Measurements from ENCODE around the gene ST3GAL4.

The ST3GAL4 gene

DNA sequence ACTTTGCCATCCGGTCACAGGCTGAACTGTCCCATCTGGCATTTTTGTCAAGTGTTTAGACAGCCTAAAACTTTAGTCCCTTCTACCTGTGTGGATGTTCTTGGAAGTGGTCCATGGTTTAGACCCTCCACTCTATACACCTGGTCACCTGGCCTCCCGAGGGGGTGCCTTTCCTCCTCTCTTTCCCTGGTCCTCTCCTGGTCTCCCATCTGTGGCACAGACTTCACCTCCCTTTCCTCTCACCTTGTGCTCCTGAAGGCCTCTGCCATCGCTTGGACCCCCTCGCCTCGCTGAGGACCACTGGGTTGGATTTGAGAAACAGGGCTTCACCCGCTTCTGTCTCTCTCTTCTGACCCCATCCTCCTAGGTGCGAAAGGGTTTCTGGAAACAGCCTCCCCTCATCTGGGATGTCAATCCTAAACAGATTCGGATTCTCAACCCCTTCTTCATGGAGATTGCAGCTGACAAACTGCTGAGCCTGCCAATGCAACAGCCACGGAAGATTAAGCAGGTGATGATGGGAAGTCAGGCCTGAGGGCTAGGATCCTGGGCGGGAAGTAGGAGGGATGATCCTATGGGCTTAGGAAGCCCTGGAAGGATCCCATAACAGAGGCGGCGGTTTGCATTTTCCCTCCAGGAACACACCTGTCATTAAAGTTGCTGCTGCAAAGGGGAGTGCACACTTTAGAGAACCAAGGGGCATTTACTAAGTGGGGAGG is 53.6 kb downstream of the ST3GAL4 start:
- no peak for DNase-seq (ENCODE audit: low read depth)

- DNase-seq (ENCODE audit: low read depth), result no peak
Observed at GRCh38 chr11:126409620-126409985, 54.1 kb downstream of the ST3GAL4 start.

- DNase-seq (ENCODE audit: low read depth), result no peak
Observed at GRCh38 chr11:126410649-126411048, 55.2 kb downstream of the ST3GAL4 start.

- DNase-seq (ENCODE audit: low read depth), result no peak
Observed at GRCh38 chr11:126411971-126412381, 56.5 kb downstream of the ST3GAL4 start.

DNA sequence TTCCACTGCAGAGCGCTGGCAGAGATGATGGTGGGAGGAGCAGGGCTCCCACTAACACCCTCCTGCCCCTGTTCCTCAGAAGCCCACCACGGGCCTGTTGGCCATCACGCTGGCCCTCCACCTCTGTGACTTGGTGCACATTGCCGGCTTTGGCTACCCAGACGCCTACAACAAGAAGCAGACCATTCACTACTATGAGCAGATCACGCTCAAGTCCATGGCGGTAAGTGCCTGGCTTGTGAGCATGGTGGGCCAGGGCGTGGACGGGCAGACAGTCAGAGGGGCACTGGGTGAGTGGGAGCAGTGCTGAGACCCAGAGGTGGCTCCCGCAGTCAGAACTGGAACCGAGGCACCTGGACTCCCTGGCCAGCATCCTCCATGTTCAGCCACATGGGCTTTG is 57.9 kb downstream of the ST3GAL4 start:
- DNase-seq (ENCODE audit: low read depth), result no peak

GRCh38 chr11:126413843-126414405 is 58.4 kb downstream of the ST3GAL4 start:
- no peak for DNase-seq (ENCODE audit: low read depth)

- no peak for DNase-seq (ENCODE audit: low read depth)
Observed at GRCh38 chr11:126414615-126415014, 59.1 kb downstream of the ST3GAL4 start.

- DNase-seq (ENCODE audit: low read depth), result no peak
Observed at GRCh38 chr11:126415128-126415527, 59.6 kb downstream of the ST3GAL4 start.

- no peak for DNase-seq (ENCODE audit: low read depth)
Observed at GRCh38 chr11:126415669-126416420, 60.4 kb downstream of the ST3GAL4 start.

DNA sequence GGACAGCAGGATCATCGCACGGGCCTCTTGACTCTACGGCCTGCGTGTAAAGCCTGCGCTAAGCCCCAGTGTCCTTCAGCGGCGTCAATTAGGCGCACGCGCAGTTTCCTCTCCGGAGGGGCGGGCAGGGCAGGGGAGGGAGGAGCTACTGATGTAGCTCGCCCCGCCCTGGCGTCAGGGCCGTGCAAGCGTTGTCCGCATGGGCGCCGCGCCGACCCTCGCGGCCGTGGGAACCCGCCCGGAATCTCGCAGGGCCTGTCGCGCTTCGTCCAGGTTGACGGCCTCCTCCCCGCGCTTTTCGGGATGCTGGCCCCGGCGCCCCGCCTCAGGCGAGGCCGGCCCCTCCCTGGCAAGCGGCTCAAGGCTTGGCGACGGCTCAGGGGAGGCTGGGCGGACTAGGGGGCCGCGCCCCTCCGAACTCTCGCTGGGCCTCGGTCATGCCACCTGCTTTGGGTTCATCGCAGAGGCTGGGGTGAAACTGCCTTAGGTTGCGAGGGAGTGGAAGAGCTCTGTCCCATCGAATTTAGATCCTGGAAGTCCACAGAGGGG is 61.1 kb downstream of the ST3GAL4 start:
- peak; percentile 43 for DNase-seq (ENCODE audit: low read depth)

DNA sequence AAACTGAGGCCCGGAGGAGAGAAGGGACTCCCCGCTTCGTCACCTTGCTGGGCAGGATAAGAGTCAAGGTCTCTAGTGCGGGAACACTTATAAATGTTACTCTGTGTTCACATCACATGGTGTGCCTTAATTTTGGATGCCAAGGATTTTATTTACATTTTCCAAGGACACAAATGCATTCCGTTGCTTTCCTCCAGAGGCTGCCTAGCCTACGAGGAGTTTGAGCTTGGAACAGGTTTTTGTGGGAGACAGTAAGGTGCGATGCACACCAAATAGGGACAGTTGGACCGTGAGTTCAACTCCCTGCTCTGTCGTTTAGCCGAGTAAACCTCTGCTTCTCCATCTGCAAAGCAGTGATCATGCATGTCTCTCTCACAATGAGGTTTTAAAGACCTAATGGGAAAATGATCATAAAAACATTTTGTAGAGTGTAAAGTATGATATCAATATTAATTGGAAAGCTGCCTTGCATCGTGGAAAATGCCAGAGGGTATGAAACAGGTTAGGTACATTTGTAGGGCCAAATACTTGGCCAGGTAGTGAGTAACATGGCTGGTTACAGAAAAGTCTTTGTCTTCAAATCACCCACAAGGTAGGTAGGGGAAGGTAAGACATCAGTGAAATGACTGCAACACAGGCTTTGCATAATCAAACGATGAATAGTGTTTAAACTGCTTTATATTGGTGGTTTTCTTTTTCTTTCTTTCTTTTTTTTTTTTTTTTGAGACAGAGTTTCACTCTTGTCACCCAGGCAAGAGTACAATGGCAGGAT is 61.8 kb downstream of the ST3GAL4 start:
- DNase-seq (ENCODE audit: low read depth), result no peak

GRCh38 chr11:126418887-126419286 is 63.4 kb downstream of the ST3GAL4 start:
- DNase-seq (ENCODE audit: low read depth), result no peak

GRCh38 chr11:126419801-126420697 is 64.6 kb downstream of the ST3GAL4 start:
- no peak for DNase-seq (ENCODE audit: low read depth)

GRCh38 chr11:126420698-126421256 is 65.3 kb downstream of the ST3GAL4 start:
- DNase-seq (ENCODE audit: low read depth), result no peak

DNA sequence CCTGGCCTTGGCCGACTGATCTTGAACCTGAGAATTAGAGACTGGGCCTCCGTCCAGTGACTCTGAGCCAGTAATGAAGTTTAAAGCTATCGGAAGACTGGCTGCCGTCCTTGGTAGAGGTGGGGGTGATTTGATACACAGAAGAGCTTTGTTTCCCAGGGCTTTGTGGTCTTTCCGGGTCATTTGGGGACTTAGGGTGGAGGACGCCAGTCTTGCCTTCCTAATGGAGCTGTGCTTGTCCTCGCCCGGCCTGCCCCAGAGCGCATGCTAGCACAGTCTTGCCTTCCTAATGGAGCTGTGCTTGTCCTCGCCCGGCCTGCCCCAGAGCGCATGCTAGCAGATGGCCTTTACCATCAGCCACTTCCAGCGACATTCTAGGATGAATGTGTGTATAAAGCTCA is 65.8 kb downstream of the ST3GAL4 start:
- DNase-seq (ENCODE audit: low read depth), result no peak

DNA sequence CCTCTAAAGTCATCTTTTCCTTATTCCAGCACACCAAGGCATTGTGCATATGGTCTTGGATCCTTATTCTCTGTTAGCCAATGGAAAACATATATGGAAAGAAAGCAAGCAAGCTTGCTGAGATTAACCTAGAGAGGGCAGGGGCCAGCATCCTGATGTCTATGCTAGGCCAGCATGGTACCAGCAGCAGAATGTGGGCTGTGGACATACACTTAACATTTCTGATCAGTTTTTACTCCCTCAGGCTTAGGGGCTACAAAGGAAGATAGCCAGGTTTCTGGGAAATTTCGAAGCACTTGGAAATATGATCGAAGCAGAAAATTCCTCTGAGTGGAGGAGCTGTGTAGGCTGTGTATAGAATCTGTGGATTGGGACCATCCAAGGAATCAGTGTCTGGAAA is 67.0 kb downstream of the ST3GAL4 start:
- no peak for DNase-seq (ENCODE audit: low read depth)

GRCh38 chr11:126423154-126423553 is 67.7 kb downstream of the ST3GAL4 start:
- DNase-seq (ENCODE audit: low read depth), result no peak

DNA sequence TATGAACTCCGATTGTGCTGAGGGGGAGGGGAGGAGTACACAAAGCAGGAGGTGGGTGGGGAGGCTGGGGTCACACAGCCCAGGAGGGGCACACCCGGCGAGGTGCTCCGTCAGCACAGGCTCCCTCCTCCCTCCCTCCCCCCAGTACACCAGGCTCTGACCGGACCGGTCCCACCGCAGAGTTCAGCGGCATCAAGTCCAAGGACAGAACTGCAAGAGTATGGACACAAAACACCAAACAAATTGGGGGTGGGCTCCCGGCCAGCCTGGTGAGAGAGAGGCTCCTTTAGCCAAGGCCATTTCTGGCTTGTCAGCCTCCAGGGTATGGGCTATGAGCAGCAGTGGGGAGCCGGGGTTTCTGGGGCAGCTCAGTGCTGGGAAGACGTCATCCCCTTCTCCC is 68.3 kb downstream of the ST3GAL4 start:
- DNase-seq (ENCODE audit: low read depth), result no peak

GRCh38 chr11:126424471-126425039 is 69.1 kb downstream of the ST3GAL4 start:
- no peak for DNase-seq (ENCODE audit: low read depth)

GRCh38 chr11:126426106-126426505 is 70.6 kb downstream of the ST3GAL4 start:
- DNase-seq (ENCODE audit: low read depth), result no peak

All from non-pigmented ciliary epithelial cell (primary cell).